GM21717 (cell line): Measurements from ENCODE around the gene LCN1.

Source experiments
- ATAC-seq: cut with Tn5 transposase; IDR thresholded peaks from one replicate; pipeline ENCODE4 v1.9.1; 2021; ENCODE audit warnings: mild to moderate bottlenecking, moderate library complexity; ENCODE audit not compliant: unreplicated experiment

Gene LCN1

GRCh38 chr9:135565636-135566035, 44.4 kb downstream of the LCN1 start:
- no peak for ATAC-seq

- no peak for ATAC-seq
These were observed 45.3 kb downstream of the LCN1 start for GRCh38 chr9:135566552-135566951.

DNA sequence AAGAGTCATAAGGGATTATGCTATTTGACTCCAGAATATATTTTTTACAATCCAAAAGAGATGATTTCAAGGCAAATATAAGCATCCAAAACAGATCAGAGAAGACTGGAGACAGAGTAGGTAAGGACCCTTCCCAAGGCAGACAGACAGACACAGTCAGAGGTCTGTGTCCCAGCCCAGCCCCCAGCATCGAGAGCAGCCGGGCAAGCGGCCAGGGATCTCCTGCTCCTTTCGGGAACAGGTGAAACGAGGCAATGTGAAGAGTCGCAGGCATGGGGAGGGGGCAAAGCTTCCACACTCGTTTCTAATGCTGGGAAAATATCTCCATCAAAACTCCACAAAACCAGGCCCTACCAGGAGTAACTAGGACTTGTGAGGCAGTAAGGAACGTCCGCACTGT, 46.1 kb downstream of the LCN1 start:
- ATAC-seq: no peak

- no peak for ATAC-seq
These were observed 46.8 kb downstream of the LCN1 start for GRCh38 chr9:135568026-135568425.

DNA sequence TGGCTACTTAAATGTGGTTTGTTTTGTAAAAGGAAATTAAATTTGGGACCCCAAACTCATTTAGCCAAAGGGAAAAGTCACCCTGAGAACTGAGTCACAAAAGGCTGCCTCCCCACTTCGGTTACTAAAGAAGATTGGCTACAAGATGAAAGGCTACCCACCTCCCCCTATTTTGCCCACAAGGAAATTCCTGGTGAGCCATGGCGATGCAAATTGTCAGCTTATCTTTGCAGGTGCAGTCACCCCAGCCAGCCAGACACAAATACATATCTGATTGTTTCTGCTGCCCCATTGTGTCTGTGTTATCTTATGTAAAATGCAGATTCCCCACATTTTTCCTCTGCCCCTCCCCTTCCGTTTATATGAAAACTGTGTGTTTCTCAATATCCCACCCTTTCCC, 49.2 kb downstream of the LCN1 start:
- no peak for ATAC-seq

DNA sequence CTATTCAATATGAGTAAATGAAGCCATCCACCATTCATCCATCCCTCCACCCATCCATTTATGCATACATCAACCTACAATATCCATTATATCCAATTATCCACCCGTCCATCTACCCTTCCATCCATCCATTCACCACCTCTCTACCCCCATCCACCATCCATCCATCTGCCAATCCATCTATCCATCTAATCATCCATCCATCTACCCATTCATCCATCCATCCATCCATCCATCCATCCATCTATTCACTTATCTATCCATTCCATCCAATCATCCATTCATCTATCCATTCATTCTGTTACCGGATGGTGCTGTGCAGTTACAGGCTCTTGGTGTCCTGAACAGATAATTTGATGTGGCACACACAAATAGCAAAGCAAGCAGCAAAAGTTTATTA, 51.0 kb downstream of the LCN1 start:
- ATAC-seq: no peak

- ATAC-seq: no peak
These were observed 51.9 kb downstream of the LCN1 start for GRCh38 chr9:135573124-135573523.

- ATAC-seq: no peak
These were observed 53.1 kb downstream of the LCN1 start for GRCh38 chr9:135574331-135574730.

DNA sequence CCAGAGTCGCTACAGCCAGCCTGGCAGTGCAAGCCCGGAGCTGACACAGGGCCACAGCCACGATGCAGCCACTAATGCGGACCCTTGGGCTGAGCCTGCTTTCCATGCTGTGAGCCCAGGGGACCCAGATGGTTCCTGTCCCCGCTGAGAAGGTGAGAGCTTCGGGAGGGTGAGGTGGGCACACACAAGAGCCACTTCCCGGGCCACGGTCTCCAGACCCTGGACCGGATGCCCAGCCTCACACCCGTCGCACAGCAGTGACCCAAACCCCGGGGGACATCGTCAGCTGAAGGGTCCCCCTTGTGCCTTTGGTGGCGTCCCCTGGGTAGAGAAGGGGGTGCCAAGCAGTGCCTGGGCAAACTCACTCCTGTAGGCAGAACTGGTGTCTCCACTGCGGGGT, 53.7 kb downstream of the LCN1 start:
- no peak for ATAC-seq
